IMR-90 (cell line): ENCODE results near the gene CCDC54. TPM values are rescaled to one million over a fixed set of nuclear protein-coding genes. Genes with fewer than 3 reads are reported as not detected.

ENCODE experiments used
- ATAC-seq: fragments of 200-7000 bp; cut with Tn5 transposase; 2 replicates; pipeline ENCODE4 v1.9.1; 2020; ENCODE audit warnings: low read depth, mild to moderate bottlenecking, moderate library complexity
- BruUV-seq: library from RNA; stranded (reverse); fragments of 400-500 nt; replicated peaks from 2 replicates; lab custom pipeline; 2021; lab: Mats Ljungman, UMichigan
- CTCF ChIA-PET: fragments of 300-600 bp; formaldehyde crosslinking; extraction: SDS; loops from one replicate; lab custom pipeline; 2021; ENCODE audit warnings: antibody characterized with exemption; lab: Yijun Ruan, JAX
- POLR2A ChIA-PET: fragments of 300-600 bp; sonication (Branson Sonifier 250); formaldehyde crosslinking; loops from one replicate; lab custom pipeline; 2022; ENCODE audit warnings: antibody characterized with exemption; ENCODE audit not compliant: unreplicated experiment; lab: Charles Lee
- DNase-seq: peaks from one replicate; pipeline ENCODE4 v3.0.0; 2013
- H2AFZ ChIP-seq: replicated peaks from 2 replicates; pipeline ENCODE3; 2013; ENCODE audit warnings: low read length, mild to moderate bottlenecking; ENCODE audit not compliant: poor library complexity
- H2AK5ac ChIP-seq: 2 replicates; pipeline ENCODE4 v1.6.1; 2013; ENCODE audit warnings: low read depth, low read length, inconsistent platforms
- H2AK9ac ChIP-seq: replicated peaks from 2 replicates; pipeline ENCODE3; 2013; ENCODE audit warnings: mild to moderate bottlenecking, low read depth, low read length, moderate library complexity; ENCODE audit not compliant: poor library complexity
- H2BK120ac ChIP-seq: 2 replicates; pipeline ENCODE4 v1.6.1; 2013; ENCODE audit warnings: low read depth, low read length, inconsistent platforms
- H2BK15ac ChIP-seq: 3 replicates; pipeline ENCODE4 v1.6.1; 2013; ENCODE audit warnings: low read depth, low read length, inconsistent platforms
- H2BK20ac ChIP-seq: 2 replicates; pipeline ENCODE4 v1.6.1; 2013; ENCODE audit warnings: low read depth, mild to moderate bottlenecking, inconsistent platforms, low read length, moderate library complexity
- H2BK5ac ChIP-seq: 2 replicates; pipeline ENCODE4 v1.6.1; 2013; ENCODE audit warnings: mild to moderate bottlenecking, low read depth, low read length, inconsistent platforms; ENCODE audit not compliant: poor library complexity, severe bottlenecking
- H3K14ac ChIP-seq: replicated peaks from 2 replicates; pipeline ENCODE4 v1.6.1; 2013; ENCODE audit warnings: low read depth, low read length, inconsistent platforms
- H3K18ac ChIP-seq: 2 replicates; pipeline ENCODE4 v1.6.1; 2013; ENCODE audit warnings: low read depth, low read length, control low read depth
- H3K23ac ChIP-seq: 2 replicates; pipeline ENCODE4 v1.6.1; 2013; ENCODE audit warnings: low read depth, low read length, inconsistent platforms
- H3K27ac ChIP-seq: 2 replicates; pipeline ENCODE4 v1.5.1; 2013; ENCODE audit warnings: mild to moderate bottlenecking, control low read depth, low read length; ENCODE audit not compliant: insufficient read depth
- H3K27me3 ChIP-seq: 2 replicates; pipeline ENCODE4 v1.6.1; 2013; ENCODE audit warnings: low read length; ENCODE audit not compliant: control insufficient read depth, insufficient read depth
- H3K36me3 ChIP-seq: 2 replicates; pipeline ENCODE4 v1.6.1; 2013; ENCODE audit warnings: low read length, mixed read lengths; ENCODE audit not compliant: control insufficient read depth, insufficient read depth
- H3K4ac ChIP-seq: 2 replicates; pipeline ENCODE4 v1.6.1; 2013; ENCODE audit warnings: low read depth, low read length, inconsistent platforms
- H3K4me1 ChIP-seq: 2 replicates; pipeline ENCODE4 v1.6.1; 2013; ENCODE audit warnings: low read length, mixed read lengths; ENCODE audit not compliant: control insufficient read depth, insufficient read depth
- H3K4me2 ChIP-seq: 2 replicates; pipeline ENCODE4 v1.6.1; 2013; ENCODE audit warnings: low read depth, mild to moderate bottlenecking, control low read depth, low read length, moderate library complexity
- H3K4me3 ChIP-seq: 2 replicates; pipeline ENCODE4 v1.5.1; 2013; ENCODE audit warnings: low read depth, mild to moderate bottlenecking, control low read depth, low read length, moderate library complexity; ENCODE audit not compliant: insufficient read depth
- H3K56ac ChIP-seq: 2 replicates; pipeline ENCODE4 v1.6.1; 2013; ENCODE audit warnings: low read length, inconsistent platforms; ENCODE audit not compliant: insufficient read depth; ENCODE audit errors: extremely low read depth
- H3K79me1 ChIP-seq, 2 experiments: 2 replicates each; pipeline ENCODE4 v1.6.1; 2013; ENCODE audit warnings: low read length in 2 of 2, inconsistent platforms in 1 of 2, low read depth in 1 of 2
- H3K9ac ChIP-seq: 2 replicates; pipeline ENCODE4 v1.6.1; 2013; ENCODE audit warnings: low read depth, low read length, control low read depth
- H3K9me1 ChIP-seq: 2 replicates; pipeline ENCODE4 v1.6.1; 2013; ENCODE audit warnings: low read length, inconsistent platforms; ENCODE audit not compliant: insufficient read depth
- H3K9me3 ChIP-seq: 2 replicates; pipeline ENCODE4 v1.6.1; 2013; ENCODE audit warnings: low read length; ENCODE audit not compliant: control insufficient read depth, insufficient read depth
- H4K20me1 ChIP-seq: 2 replicates; pipeline ENCODE4 v1.6.1; 2013; ENCODE audit warnings: low read length, inconsistent platforms; ENCODE audit not compliant: insufficient read depth
- H4K5ac ChIP-seq: 2 replicates; pipeline ENCODE4 v1.6.1; 2013; ENCODE audit warnings: mild to moderate bottlenecking, low read depth, low read length, control low read depth
- H4K8ac ChIP-seq, 2 experiments: 2 replicates each; pipeline ENCODE4 v1.6.1; 2013; ENCODE audit warnings: low read depth in 2 of 2, low read length in 2 of 2, control low read depth in 1 of 2, inconsistent platforms in 1 of 2
- H4K91ac ChIP-seq: 2 replicates; pipeline ENCODE4 v1.6.1; 2013; ENCODE audit warnings: low read depth, low read length, inconsistent platforms; ENCODE audit not compliant: insufficient read depth
- BHLHE40 ChIP-seq: fragments of 150-350 bp; IDR thresholded peaks from 2 replicates; pipeline ENCODE4 v1.6.1; 2016; ENCODE audit warnings: mild to moderate bottlenecking, low read depth, low read length
- CEBPB ChIP-seq: IDR thresholded peaks from 2 replicates; pipeline ENCODE4 v1.6.1; 2012; ENCODE audit warnings: low read depth, low read length, improper control_type of control experiment
- CHD1 ChIP-seq: IDR thresholded peaks from 2 replicates; pipeline ENCODE4 v1.6.1; 2012; ENCODE audit warnings: low read depth, low read length, improper control_type of control experiment
- ELK1 ChIP-seq: fragments of 150-350 bp; IDR thresholded peaks from 2 replicates; pipeline ENCODE4 v1.6.1; 2016; ENCODE audit warnings: low read depth, mild to moderate bottlenecking, low read length, moderate library complexity, borderline replicate concordance
- FOS ChIP-seq: fragments of 150-350 bp; IDR thresholded peaks from 2 replicates; pipeline ENCODE4 v1.6.1; 2016; ENCODE audit warnings: low read depth, low read length
- MAFK ChIP-seq: IDR thresholded peaks from 2 replicates; pipeline ENCODE4 v1.6.1; 2012; ENCODE audit warnings: low read depth, low read length, improper control_type of control experiment
- MAZ ChIP-seq: IDR thresholded peaks from 2 replicates; pipeline ENCODE4 v1.6.1; 2012; ENCODE audit warnings: low read depth, mild to moderate bottlenecking, low read length, improper control_type of control experiment, moderate library complexity, borderline replicate concordance
- MXI1 ChIP-seq: IDR thresholded peaks from 2 replicates; pipeline ENCODE4 v1.6.1; 2012; ENCODE audit warnings: low read depth, mild to moderate bottlenecking, low read length, moderate library complexity, borderline replicate concordance
- NFE2L2 ChIP-seq: fragments of 150-350 bp; IDR thresholded peaks from 2 replicates; pipeline ENCODE4 v1.6.1; 2016; ENCODE audit warnings: low read depth, mild to moderate bottlenecking, low read length
- POLR2A ChIP-seq: IDR thresholded peaks from 2 replicates; pipeline ENCODE4 v1.6.1; 2012; ENCODE audit warnings: mild to moderate bottlenecking, low read depth, low read length
- RAD21 ChIP-seq: IDR thresholded peaks from 2 replicates; pipeline ENCODE4 v1.6.1; 2012; ENCODE audit warnings: low read length, improper control_type of control experiment
- RCOR1 ChIP-seq: IDR thresholded peaks from 2 replicates; pipeline ENCODE4 v1.6.1; 2012; ENCODE audit warnings: mild to moderate bottlenecking, low read length, improper control_type of control experiment; ENCODE audit not compliant: insufficient replicate concordance
- RFX5 ChIP-seq: IDR thresholded peaks from 2 replicates; pipeline ENCODE4 v1.8.0; 2012; ENCODE audit warnings: low read depth, mild to moderate bottlenecking, low read length, moderate library complexity
- SMC3 ChIP-seq: fragments of 150-350 bp; IDR thresholded peaks from 2 replicates; pipeline ENCODE4 v1.6.1; 2016; ENCODE audit warnings: low read depth, mild to moderate bottlenecking, antibody characterized with exemption, low read length, moderate library complexity
- USF2 ChIP-seq: fragments of 150-350 bp; IDR thresholded peaks from 2 replicates; pipeline ENCODE4 v1.6.1; 2017; ENCODE audit warnings: mild to moderate bottlenecking, antibody characterized with exemption, low read length, low read depth
- WGBS, 2 experiments: methylation state at CpG; one replicate each; pipeline versions ENCODE4 v1.1.5 to v1.1.7; 2013; ENCODE audit warnings: missing lambda C conversion rate in 2 of 2; ENCODE audit not compliant: insufficient read length in 1 of 2; ENCODE audit errors: extremely low coverage in 2 of 2; 5-methylcytosine and 5-hydroxymethylcytosine counted together
- dilution Hi-C: fragments of 300-500 bp; cut with HindIII; formaldehyde crosslinking; loops from one replicate; pipeline ENCODE4 v1.14.3; 2018; ENCODE audit warnings: low sequenced_read_pairs; ENCODE audit not compliant: unreplicated experiment
- in situ Hi-C: fragments of 300-500 bp; cut with MboI; formaldehyde crosslinking; loops from 3 replicates; pipeline ENCODE4 v1.14.3; 2019; ENCODE audit warnings: low sequenced_read_pairs, inconsistent platforms, mixed read lengths
- intact Hi-C: fragments of 100-400 bp; cut with micrococcal nuclease; formaldehyde crosslinking; loops from 2 replicates; pipeline ENCODE4 v1.10.0; 2022
- polyA plus RNA-seq, 3 experiments: library from polyadenylated mRNA; depleted of rRNA; stranded (reverse); fragments of >200 nt; gene quantifications; 2 replicates each; pipeline ENCODE4 v1.2.3, GENCODE V29; 2012; ENCODE audit warnings: low replicate concordance in 1 of 3
- total RNA-seq: library from RNA; depleted of rRNA; stranded (reverse); fragments of >200 nt; gene quantifications from 2 replicates; pipeline ENCODE4 v1.2.3, GENCODE V29; 2012
- TF ChIP-seq, protein P1 (sequence below): conservative IDR thresholded peaks from 2 replicates; pipeline ENCODE4 v1.5.1; 2012; ENCODE audit warnings: mild to moderate bottlenecking, low read depth, low read length, improper control_type of control experiment

The CCDC54 gene
- total and polyA plus RNA-seq, 2 of the 4 experiments (the other 2 are of a cell fraction): not detected

DNA sequence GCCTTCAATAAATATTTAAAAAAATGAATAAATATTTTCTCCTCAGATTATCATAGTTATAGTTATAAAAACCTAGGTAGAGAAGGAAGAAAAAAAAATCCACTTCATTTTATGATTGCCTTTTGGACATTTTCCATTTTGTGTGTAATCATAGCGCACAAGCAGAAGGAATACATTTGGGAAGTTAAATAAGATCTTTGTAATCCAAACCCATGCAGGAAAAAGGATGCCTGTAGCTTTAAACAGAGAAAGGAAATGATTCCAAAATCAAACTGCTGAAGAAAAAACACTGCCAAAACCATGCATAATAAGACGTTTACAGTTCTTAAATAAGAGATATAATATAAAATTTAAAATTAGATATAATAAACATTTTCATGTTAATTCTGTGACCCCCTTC, 7.4 kb upstream of the CCDC54 start:
- Histone ChIP-seq H2BK20ac (no peak overlapping the region), H3K79me1 (no peaks in the 10 kb centered on the region), H4K5ac (no peak overlapping the region), H4K8ac (no peak overlapping the region), H2AFZ (no peak overlapping the region), H3K4ac (no peak overlapping the region), H3K9me3 (no peaks in the 10 kb centered on the region), H4K91ac (no peak overlapping the region), H2BK15ac (no peak overlapping the region), H2BK5ac (no peak overlapping the region), H2BK120ac (no peak overlapping the region), H3K9ac (no peak overlapping the region; the same call in 1 of the 2 replicates), H3K4me3 (no peak overlapping the region), H3K18ac (no peak overlapping the region), H3K9me1 (no peaks in the 10 kb centered on the region; the same call in 1 of the 2 replicates), H2AK5ac (no peak overlapping the region), H3K4me2 (no peak overlapping the region), H3K14ac (no peak overlapping the region), H2AK9ac (no peak overlapping the region), H3K27me3 (no peaks in the 10 kb centered on the region), H3K23ac (no peak overlapping the region), H3K56ac (no peak overlapping the region), H4K20me1 (no peaks in the 10 kb centered on the region), H3K27ac (no peak overlapping the region), H3K36me3 (no peaks in the 10 kb centered on the region), H3K4me1 (peaks cover 8% of the 10 kb centered on the region)
- BruUV-seq: no TSS peak
- no peak for ATAC-seq
- no CpG with 5 or more reads among the region's 2 CpGs for WGBS, 2 experiments
- ChIA-PET CTCF (interaction anchor here (1.2 to 1.3 kb wide), 2 partner anchors 11 to 13 kb away, joined by 3 to 4 read pairs; no protein-coding TSS in a partner anchor), POLR2A (interaction anchor here (0.6 kb wide), 1 partner anchor 19 kb away, joined by 3 read pairs; no protein-coding TSS in a partner anchor)
- DNase-seq: peak; percentile 24
- in situ Hi-C loops (no loop called here), intact Hi-C loops (no loop called here), dilution Hi-C loops (no loop called here)
- TF ChIP-seq FOS (no peak), RFX5 (no peak), POLR2A (no peak), NFE2L2 (no peak), MAZ (no peak), CEBPB (no peak), RCOR1 (no peak), USF2 (no peak), ELK1 (no peak), MAFK (no peak), MXI1 (no peak), RAD21 (no peak), BHLHE40 (no peak), CHD1 (no peak), SMC3 (no peak)
- TF ChIP-seq, protein P1, sequence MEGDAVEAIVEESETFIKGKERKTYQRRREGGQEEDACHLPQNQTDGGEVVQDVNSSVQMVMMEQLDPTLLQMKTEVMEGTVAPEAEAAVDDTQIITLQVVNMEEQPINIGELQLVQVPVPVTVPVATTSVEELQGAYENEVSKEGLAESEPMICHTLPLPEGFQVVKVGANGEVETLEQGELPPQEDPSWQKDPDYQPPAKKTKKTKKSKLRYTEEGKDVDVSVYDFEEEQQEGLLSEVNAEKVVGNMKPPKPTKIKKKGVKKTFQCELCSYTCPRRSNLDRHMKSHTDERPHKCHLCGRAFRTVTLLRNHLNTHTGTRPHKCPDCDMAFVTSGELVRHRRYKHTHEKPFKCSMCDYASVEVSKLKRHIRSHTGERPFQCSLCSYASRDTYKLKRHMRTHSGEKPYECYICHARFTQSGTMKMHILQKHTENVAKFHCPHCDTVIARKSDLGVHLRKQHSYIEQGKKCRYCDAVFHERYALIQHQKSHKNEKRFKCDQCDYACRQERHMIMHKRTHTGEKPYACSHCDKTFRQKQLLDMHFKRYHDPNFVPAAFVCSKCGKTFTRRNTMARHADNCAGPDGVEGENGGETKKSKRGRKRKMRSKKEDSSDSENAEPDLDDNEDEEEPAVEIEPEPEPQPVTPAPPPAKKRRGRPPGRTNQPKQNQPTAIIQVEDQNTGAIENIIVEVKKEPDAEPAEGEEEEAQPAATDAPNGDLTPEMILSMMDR: no peak
